OCI-LY7 (cell line): Measurements from ENCODE around the gene BTBD9. TPM values are rescaled to one million over a fixed set of nuclear protein-coding genes. Genes with fewer than 3 reads are reported as not detected.

Experiments used
- BruUV-seq: library from RNA; stranded (reverse); fragments of 400-500 nt; replicated peaks from 2 replicates; lab custom pipeline; 2021; lab: Mats Ljungman, UMichigan
- CTCF ChIA-PET: fragments of 300-600 bp; sonication (Branson Sonifier 250); formaldehyde crosslinking; loops from one replicate; lab custom pipeline; 2022; ENCODE audit warnings: antibody characterized with exemption; ENCODE audit not compliant: unreplicated experiment; lab: Charles Lee
- POLR2A ChIA-PET: fragments of 300-600 bp; sonication (Branson Sonifier 250); formaldehyde crosslinking; loops from one replicate; lab custom pipeline; 2022; ENCODE audit warnings: antibody characterized with exemption; lab: Charles Lee
- DNase-seq: peaks from one replicate; pipeline ENCODE4 v3.0.0-alpha.2; 2015; ENCODE audit warnings: low spot score
- H2AFZ ChIP-seq: fragments of 200-600 bp; sonication (generic), shearing (Covaris generic); 2 replicates; pipeline ENCODE4 v1.6.1; 2014; ENCODE audit warnings: mild to moderate bottlenecking, antibody characterized with exemption, low read length, moderate library complexity
- H3K27ac ChIP-seq: fragments of 200-600 bp; sonication (generic); 2 replicates; pipeline ENCODE4 v1.5.1; 2014; ENCODE audit warnings: mixed run types, low read depth, mild to moderate bottlenecking, moderate library complexity, low read length, inconsistent platforms; ENCODE audit not compliant: poor library complexity, severe bottlenecking
- H3K36me3 ChIP-seq: fragments of 200-600 bp; sonication (generic); 2 replicates; pipeline ENCODE4 v1.6.1; 2014; ENCODE audit warnings: mild to moderate bottlenecking, antibody characterized with exemption, low read length, moderate library complexity, mixed read lengths; ENCODE audit not compliant: insufficient read depth
- H3K4me1 ChIP-seq: fragments of 200-600 bp; sonication (generic); 2 replicates; pipeline ENCODE4 v1.5.1; 2014; ENCODE audit warnings: mild to moderate bottlenecking, low read length; ENCODE audit not compliant: insufficient read depth, poor library complexity, severe bottlenecking
- H3K4me2 ChIP-seq: fragments of 200-600 bp; sonication (generic); 2 replicates; pipeline ENCODE4 v1.6.1; 2014; ENCODE audit warnings: mild to moderate bottlenecking, low read length
- H3K4me3 ChIP-seq: fragments of 200-600 bp; sonication (generic); 2 replicates; pipeline ENCODE4 v1.5.1; 2014; ENCODE audit warnings: mild to moderate bottlenecking, low read depth, low read length; ENCODE audit not compliant: poor library complexity, severe bottlenecking
- H3K79me2 ChIP-seq: fragments of 200-600 bp; sonication (generic); 2 replicates; pipeline ENCODE4 v1.6.1; 2016; ENCODE audit warnings: low read depth, mild to moderate bottlenecking, low read length, moderate library complexity, mixed read lengths; ENCODE audit not compliant: insufficient read depth
- H3K9me2 ChIP-seq: fragments of 200-600 bp; sonication (generic); 2 replicates; pipeline ENCODE4 v1.6.1; 2016; ENCODE audit warnings: mild to moderate bottlenecking, low read length, mixed read lengths; ENCODE audit not compliant: insufficient read depth
- H3K9me3 ChIP-seq: fragments of 200-600 bp; sonication (generic); 2 replicates; pipeline ENCODE4 v1.6.1; 2014; ENCODE audit warnings: mild to moderate bottlenecking, mixed run types, low read length, mixed read lengths
- H4K20me1 ChIP-seq: fragments of 200-600 bp; sonication (generic); 2 replicates; pipeline ENCODE4 v1.6.1; 2014; ENCODE audit warnings: mild to moderate bottlenecking, antibody characterized with exemption, low read length, moderate library complexity, mixed read lengths; ENCODE audit not compliant: insufficient read depth
- EZH2phosphoT487 ChIP-seq: fragments of 200-600 bp; sonication (generic); IDR thresholded peaks from 2 replicates; pipeline ENCODE4 v1.6.1; 2018; ENCODE audit warnings: low read depth, borderline replicate concordance, mild to moderate bottlenecking, mixed run types, antibody characterized with exemption, low read length, moderate library complexity, mixed read lengths
- intact Hi-C: fragments of 100-400 bp; cut with micrococcal nuclease; formaldehyde crosslinking; loops from one replicate; pipeline ENCODE4 v1.10.0; 2022; ENCODE audit not compliant: unreplicated experiment
- total RNA-seq, 2 experiments: library from RNA; depleted of rRNA in 1 of 2; stranded (reverse); fragments of >200 nt in 1 of 2; shearing (Covaris generic) in 1 of 2; gene quantifications; 2 replicates each; pipeline ENCODE4 v1.2.3, GENCODE V29; 2014 to 2022
- TF ChIP-seq, protein P1 (sequence below): fragments of 200-600 bp; sonication (generic); conservative IDR thresholded peaks from 2 replicates; pipeline ENCODE4 v1.5.1; 2014; ENCODE audit warnings: mild to moderate bottlenecking, antibody characterized with exemption, low read length, moderate library complexity, mixed read lengths

BTBD9 gene
- total RNA-seq, 2 experiments from 2014 or later, result 5.9 to 7.3 TPM

- Histone ChIP-seq H3K4me1 (no peaks in the 10 kb centered on the region), H3K9me3 (no peaks in the 10 kb centered on the region), H3K4me2 (no peak overlapping the region), H3K9me2 (no peaks in the 10 kb centered on the region), H3K36me3 (no peaks in the 10 kb centered on the region), H3K4me3 (no peak overlapping the region), H3K27ac (no peak overlapping the region), H3K79me2 (no peaks in the 10 kb centered on the region), H4K20me1 (no peaks in the 10 kb centered on the region), H2AFZ (no peak overlapping the region)
- no peak for DNase-seq
- ChIA-PET CTCF (no interaction called here), POLR2A (interaction anchor here (0.6 to 1.0 kb wide), 2 partner anchors 20 to 313 kb away, joined by 3 read pairs; no protein-coding TSS in a partner anchor)
- no peak for TF ChIP-seq EZH2phosphoT487
- TF ChIP-seq, protein P1, sequence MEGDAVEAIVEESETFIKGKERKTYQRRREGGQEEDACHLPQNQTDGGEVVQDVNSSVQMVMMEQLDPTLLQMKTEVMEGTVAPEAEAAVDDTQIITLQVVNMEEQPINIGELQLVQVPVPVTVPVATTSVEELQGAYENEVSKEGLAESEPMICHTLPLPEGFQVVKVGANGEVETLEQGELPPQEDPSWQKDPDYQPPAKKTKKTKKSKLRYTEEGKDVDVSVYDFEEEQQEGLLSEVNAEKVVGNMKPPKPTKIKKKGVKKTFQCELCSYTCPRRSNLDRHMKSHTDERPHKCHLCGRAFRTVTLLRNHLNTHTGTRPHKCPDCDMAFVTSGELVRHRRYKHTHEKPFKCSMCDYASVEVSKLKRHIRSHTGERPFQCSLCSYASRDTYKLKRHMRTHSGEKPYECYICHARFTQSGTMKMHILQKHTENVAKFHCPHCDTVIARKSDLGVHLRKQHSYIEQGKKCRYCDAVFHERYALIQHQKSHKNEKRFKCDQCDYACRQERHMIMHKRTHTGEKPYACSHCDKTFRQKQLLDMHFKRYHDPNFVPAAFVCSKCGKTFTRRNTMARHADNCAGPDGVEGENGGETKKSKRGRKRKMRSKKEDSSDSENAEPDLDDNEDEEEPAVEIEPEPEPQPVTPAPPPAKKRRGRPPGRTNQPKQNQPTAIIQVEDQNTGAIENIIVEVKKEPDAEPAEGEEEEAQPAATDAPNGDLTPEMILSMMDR, result no peak
- no TSS peak for BruUV-seq
- intact Hi-C loops, result no loop called here
These were observed 424.5 kb downstream of the BTBD9 start for GRCh38 chr6:38215225-38215624.

GRCh38 chr6:38214159-38214558 lies 425.6 kb downstream of the BTBD9 start:
- Histone ChIP-seq H3K4me2 (no peak overlapping the region), H3K36me3 (no peaks in the 10 kb centered on the region), H3K4me3 (no peak overlapping the region), H3K9me3 (no peaks in the 10 kb centered on the region), H3K4me1 (no peaks in the 10 kb centered on the region), H3K9me2 (no peaks in the 10 kb centered on the region), H4K20me1 (no peaks in the 10 kb centered on the region), H3K27ac (no peak overlapping the region), H3K79me2 (no peaks in the 10 kb centered on the region), H2AFZ (no peak overlapping the region)
- no TSS peak for BruUV-seq
- DNase-seq, result no peak
- intact Hi-C loops, result no loop called here
- POLR2A ChIA-PET, result interaction anchor here (1.0 kb wide), 1 partner anchor 21 kb away, joined by 3 read pairs; no protein-coding TSS in a partner anchor
- CTCF ChIA-PET, result no interaction called here
- TF ChIP-seq EZH2phosphoT487, result no peak
- TF ChIP-seq, protein P1, result no peak

- ChIA-PET CTCF (no interaction called here), POLR2A (no interaction called here)
- H3K36me3 ChIP-seq, result no peaks in the 10 kb centered on the region
- H3K9me3 ChIP-seq, result no peaks in the 10 kb centered on the region
- H3K4me2 ChIP-seq, result no peak overlapping the region
- no TSS peak for BruUV-seq
- H3K79me2 ChIP-seq, result no peaks in the 10 kb centered on the region
- no peak for DNase-seq
- no peaks in the 10 kb centered on the region for H4K20me1 ChIP-seq
- TF ChIP-seq, protein P1, result no peak
- TF ChIP-seq EZH2phosphoT487, result no peak
- H2AFZ ChIP-seq, result no peak overlapping the region
- no peaks in the 10 kb centered on the region for H3K4me1 ChIP-seq
- no peak overlapping the region for H3K4me3 ChIP-seq
- intact Hi-C loops, result no loop called here
- no peaks in the 10 kb centered on the region for H3K9me2 ChIP-seq
- no peak overlapping the region for H3K27ac ChIP-seq
These were observed 426.5 kb downstream of the BTBD9 start for GRCh38 chr6:38213251-38213658.
